A549 treated with GW870086 at 1 μM for 4 hours (cell line): ENCODE data around the gene STAMBPL1. TPM values are rescaled to one million over a fixed set of nuclear protein-coding genes. Genes with fewer than 3 reads are reported as not detected.

Experiments used
- total RNA-seq: library from RNA; stranded (reverse); fragments of 200-300 nt; extraction: Qiagen RNA extraction; gene quantifications from 5 replicates; pipeline ENCODE4 v1.2.3, GENCODE V29; 2022; ENCODE audit warnings: low read depth

The STAMBPL1 gene
- 27.9 to 34.3 TPM (median 31.3 TPM) in 5 replicates for total RNA-seq

GRCh38 chr10:88879534-88880281, at the start of gene STAMBPL1:
TSS of gene STAMBPL1 (plus strand) at chr10:88880245. CDS start at chr10:88901709, 21,464 bp downstream.

GRCh38 chr10:88851706-88852105, 28.3 kb upstream of the STAMBPL1 start, which contains the start of gene ANKRD22:
TSS of gene ANKRD22 (minus strand) at chr10:88851844. CDS start at chr10:88851607, 237 bp downstream.

GRCh38 chr10:88952647-88953111, 72.6 kb downstream of the STAMBPL1 start, which contains the start of gene ACTA2:
TSS of gene ACTA2 (minus strand) at chr10:88952773. CDS start at chr10:88948930, 3,843 bp downstream.

Other genes with a start within 250 kb of the STAMBPL1 start
- not detected in 5 replicates for gene LIPF, start 215.8 kb upstream of the STAMBPL1 start, total RNA-seq
- not detected in 5 replicates for gene LIPK, start 174.0 kb upstream of the STAMBPL1 start, total RNA-seq
- not detected in 5 replicates for gene LIPN, start 120.2 kb upstream of the STAMBPL1 start, total RNA-seq
- gene LIPM, start 77.5 kb upstream of the STAMBPL1 start, total RNA-seq, result not detected in 5 replicates
- gene ANKRD22, start 28.4 kb upstream of the STAMBPL1 start, total RNA-seq, result 0.41 to 0.87 TPM (median 0.58 TPM) in 5 replicates
- 17.2 to 20.5 TPM (median 18.5 TPM) in 5 replicates for gene ACTA2, start 72.5 kb downstream of the STAMBPL1 start, total RNA-seq
- 31.2 to 35.7 TPM (median 33.5 TPM) in 5 replicates for gene FAS, start 110.6 kb downstream of the STAMBPL1 start, total RNA-seq